Hepatocyte (in vitro differentiated cells): ENCODE data around the gene CDK19. TPM values are rescaled to one million over a fixed set of nuclear protein-coding genes. Genes with fewer than 3 reads are reported as not detected.

Experiments used
- DNase-seq: peaks from one replicate; pipeline ENCODE4 v3.0.0-alpha.2; 2016; ENCODE audit warnings: low spot score
- H2AFZ ChIP-seq: fragments of 200-600 bp; sonication (generic); 2 replicates; pipeline ENCODE4 v1.6.0; 2016; ENCODE audit warnings: antibody characterized with exemption, mild to moderate bottlenecking
- H3K27ac ChIP-seq: fragments of 200-600 bp; sonication (generic); 2 replicates; pipeline ENCODE4 v1.5.1; 2016; ENCODE audit warnings: mild to moderate bottlenecking
- H3K27me3 ChIP-seq: fragments of 200-600 bp; sonication (generic); 2 replicates; pipeline ENCODE4 v1.6.1; 2016
- H3K36me3 ChIP-seq: fragments of 200-600 bp; sonication (generic); replicated peaks from 2 replicates; pipeline ENCODE4 v1.5.1; 2016; ENCODE audit warnings: low read depth; ENCODE audit not compliant: insufficient read depth
- H3K4me1 ChIP-seq: fragments of 200-600 bp; sonication (generic); 2 replicates; pipeline ENCODE4 v1.5.1; 2016; ENCODE audit warnings: mild to moderate bottlenecking, moderate library complexity; ENCODE audit not compliant: insufficient read depth
- H3K4me2 ChIP-seq: fragments of 200-600 bp; sonication (generic); 2 replicates; pipeline ENCODE4 v1.6.0; 2016
- H3K4me3 ChIP-seq: fragments of 200-600 bp; sonication (generic); 2 replicates; pipeline ENCODE4 v1.5.1; 2016; ENCODE audit warnings: mild to moderate bottlenecking
- H3K79me2 ChIP-seq: fragments of 200-600 bp; sonication (generic); 2 replicates; pipeline ENCODE4 v1.6.0; 2017; ENCODE audit warnings: mild to moderate bottlenecking
- H3K9me2 ChIP-seq: fragments of 200-600 bp; sonication (generic); replicated peaks from 2 replicates; pipeline ENCODE4 v1.6.0; 2017; ENCODE audit warnings: mild to moderate bottlenecking; ENCODE audit not compliant: insufficient read depth
- H3K9me3 ChIP-seq: fragments of 200-600 bp; sonication (generic); 2 replicates; pipeline ENCODE4 v1.5.1; 2016; ENCODE audit warnings: low read depth, mild to moderate bottlenecking
- H4K20me1 ChIP-seq: fragments of 200-600 bp; sonication (generic); 2 replicates; pipeline ENCODE4 v1.6.0; 2016; ENCODE audit warnings: mild to moderate bottlenecking; ENCODE audit not compliant: insufficient read depth, poor library complexity, severe bottlenecking
- EZH2 ChIP-seq: fragments of 200-600 bp; sonication (generic); IDR thresholded peaks from 2 replicates; pipeline ENCODE4 v1.6.1; 2016; ENCODE audit warnings: antibody characterized with exemption, mild to moderate bottlenecking, borderline replicate concordance
- EZH2phosphoT487 ChIP-seq: fragments of 200-600 bp; sonication (generic); IDR thresholded peaks from one replicate; pipeline ENCODE4 v1.6.1; 2018; ENCODE audit warnings: antibody characterized with exemption, mild to moderate bottlenecking, low read depth, moderate library complexity; ENCODE audit not compliant: unreplicated experiment, severe bottlenecking
- WGBS: methylation state at CpG from one replicate; pipeline ENCODE4 v1.1.6; 2016; ENCODE audit warnings: low lambda C conversion rate; ENCODE audit errors: missing lambda C conversion rate; 5-methylcytosine and 5-hydroxymethylcytosine counted together
- polyA plus RNA-seq: library from polyadenylated mRNA; unstranded; fragments of >200 nt; fragmentation: Nextera tagmentation; extraction: Ambion mirVana; gene quantifications from 2 replicates; pipeline ENCODE4 v1.2.1, GENCODE V29; 2016
- total RNA-seq: library from RNA; depleted of rRNA; stranded (reverse); fragments of >200 nt; gene quantifications from 2 replicates; pipeline ENCODE4 v1.2.3, GENCODE V29; 2014
- TF ChIP-seq, protein P1 (sequence below): fragments of 200-600 bp; sonication (generic); IDR thresholded peaks from 2 replicates; pipeline ENCODE4 v1.5.1; 2016; ENCODE audit warnings: antibody characterized with exemption, mild to moderate bottlenecking; ENCODE audit not compliant: poor library complexity

Gene CDK19
- total and polyA plus RNA-seq, 2 experiments from 2014 or later: 7.3 to 18.6 TPM

DNA sequence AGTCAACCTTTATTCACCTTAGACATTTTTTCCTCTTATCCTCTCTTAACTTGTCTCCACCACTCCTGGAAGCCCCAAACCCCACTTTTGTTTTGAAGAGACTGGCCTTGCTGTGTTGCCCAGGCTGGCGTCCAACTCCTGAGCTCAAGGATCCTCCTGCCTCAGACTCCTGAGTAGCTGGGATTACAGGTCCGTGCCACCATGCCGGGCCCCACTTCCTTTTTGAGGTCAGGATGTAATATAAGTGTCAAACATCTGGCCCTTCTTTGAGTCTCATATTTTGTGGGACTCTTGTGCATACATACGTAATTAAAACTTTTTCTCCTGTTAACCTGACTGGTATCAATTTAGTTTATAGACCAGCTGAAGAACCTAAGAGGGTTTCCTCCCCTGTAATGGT, 1.4 kb upstream of the CDK19 start:
- H3K4me3 ChIP-seq: no peak overlapping the region
- H3K4me1 ChIP-seq: peaks cover 9% of the 10 kb centered on the region
- no peaks in the 10 kb centered on the region for H3K27me3 ChIP-seq
- DNase-seq: no peak
- H3K27ac ChIP-seq: no peak overlapping the region
- H2AFZ ChIP-seq: no peak overlapping the region
- TF ChIP-seq, protein P1, sequence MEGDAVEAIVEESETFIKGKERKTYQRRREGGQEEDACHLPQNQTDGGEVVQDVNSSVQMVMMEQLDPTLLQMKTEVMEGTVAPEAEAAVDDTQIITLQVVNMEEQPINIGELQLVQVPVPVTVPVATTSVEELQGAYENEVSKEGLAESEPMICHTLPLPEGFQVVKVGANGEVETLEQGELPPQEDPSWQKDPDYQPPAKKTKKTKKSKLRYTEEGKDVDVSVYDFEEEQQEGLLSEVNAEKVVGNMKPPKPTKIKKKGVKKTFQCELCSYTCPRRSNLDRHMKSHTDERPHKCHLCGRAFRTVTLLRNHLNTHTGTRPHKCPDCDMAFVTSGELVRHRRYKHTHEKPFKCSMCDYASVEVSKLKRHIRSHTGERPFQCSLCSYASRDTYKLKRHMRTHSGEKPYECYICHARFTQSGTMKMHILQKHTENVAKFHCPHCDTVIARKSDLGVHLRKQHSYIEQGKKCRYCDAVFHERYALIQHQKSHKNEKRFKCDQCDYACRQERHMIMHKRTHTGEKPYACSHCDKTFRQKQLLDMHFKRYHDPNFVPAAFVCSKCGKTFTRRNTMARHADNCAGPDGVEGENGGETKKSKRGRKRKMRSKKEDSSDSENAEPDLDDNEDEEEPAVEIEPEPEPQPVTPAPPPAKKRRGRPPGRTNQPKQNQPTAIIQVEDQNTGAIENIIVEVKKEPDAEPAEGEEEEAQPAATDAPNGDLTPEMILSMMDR: no peak
- TF ChIP-seq EZH2 (no peak), EZH2phosphoT487 (no peak)
- no peaks in the 10 kb centered on the region for H3K36me3 ChIP-seq
- 74% methylated on average over 4 of the region's 4 CpGs for WGBS
- H3K79me2 ChIP-seq: peaks cover 31% of the 10 kb centered on the region
- peaks cover 18% of the 10 kb centered on the region for H4K20me1 ChIP-seq
- H3K9me3 ChIP-seq: no peaks in the 10 kb centered on the region
- no peaks in the 10 kb centered on the region for H3K9me2 ChIP-seq
- no peak overlapping the region for H3K4me2 ChIP-seq

DNA sequence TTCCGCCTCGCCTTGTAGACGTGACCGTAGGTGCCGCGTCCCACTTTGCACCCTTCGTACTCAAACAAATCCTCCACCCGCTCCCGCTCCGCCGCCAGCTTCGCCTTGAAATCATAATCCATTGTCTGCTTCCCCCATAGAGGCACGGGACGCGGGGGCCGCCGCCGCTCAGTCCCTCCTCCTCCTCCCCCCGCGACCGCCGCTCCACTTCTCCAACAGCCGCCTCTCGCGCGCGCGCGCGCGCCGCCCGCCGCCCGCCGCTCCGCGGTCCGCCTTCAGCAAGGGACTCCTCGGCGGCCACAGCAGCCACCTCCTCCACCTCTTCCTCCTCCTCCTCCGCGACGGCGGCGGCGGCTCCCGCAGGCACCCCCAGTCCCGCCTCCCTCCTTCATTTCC, 256 bp downstream of the CDK19 start:
- no peak for DNase-seq
- Histone ChIP-seq H3K4me1 (peaks cover 9% of the 10 kb centered on the region), H3K9me3 (no peaks in the 10 kb centered on the region), H4K20me1 (peaks cover 18% of the 10 kb centered on the region), H3K27ac (peak overlapping the region; percentile 90), H3K79me2 (peaks cover 47% of the 10 kb centered on the region), H3K4me3 (peak overlapping the region; percentile 65), H3K9me2 (no peaks in the 10 kb centered on the region), H2AFZ (peak overlapping the region; percentile 92), H3K27me3 (no peaks in the 10 kb centered on the region), H3K36me3 (no peaks in the 10 kb centered on the region), H3K4me2 (peak overlapping the region; percentile 88)
- WGBS: under 1% methylated on average over 22 of the region's 49 CpGs
- TF ChIP-seq, protein P1: no peak
- no peak for TF ChIP-seq EZH2phosphoT487
- no peak for TF ChIP-seq EZH2

DNA sequence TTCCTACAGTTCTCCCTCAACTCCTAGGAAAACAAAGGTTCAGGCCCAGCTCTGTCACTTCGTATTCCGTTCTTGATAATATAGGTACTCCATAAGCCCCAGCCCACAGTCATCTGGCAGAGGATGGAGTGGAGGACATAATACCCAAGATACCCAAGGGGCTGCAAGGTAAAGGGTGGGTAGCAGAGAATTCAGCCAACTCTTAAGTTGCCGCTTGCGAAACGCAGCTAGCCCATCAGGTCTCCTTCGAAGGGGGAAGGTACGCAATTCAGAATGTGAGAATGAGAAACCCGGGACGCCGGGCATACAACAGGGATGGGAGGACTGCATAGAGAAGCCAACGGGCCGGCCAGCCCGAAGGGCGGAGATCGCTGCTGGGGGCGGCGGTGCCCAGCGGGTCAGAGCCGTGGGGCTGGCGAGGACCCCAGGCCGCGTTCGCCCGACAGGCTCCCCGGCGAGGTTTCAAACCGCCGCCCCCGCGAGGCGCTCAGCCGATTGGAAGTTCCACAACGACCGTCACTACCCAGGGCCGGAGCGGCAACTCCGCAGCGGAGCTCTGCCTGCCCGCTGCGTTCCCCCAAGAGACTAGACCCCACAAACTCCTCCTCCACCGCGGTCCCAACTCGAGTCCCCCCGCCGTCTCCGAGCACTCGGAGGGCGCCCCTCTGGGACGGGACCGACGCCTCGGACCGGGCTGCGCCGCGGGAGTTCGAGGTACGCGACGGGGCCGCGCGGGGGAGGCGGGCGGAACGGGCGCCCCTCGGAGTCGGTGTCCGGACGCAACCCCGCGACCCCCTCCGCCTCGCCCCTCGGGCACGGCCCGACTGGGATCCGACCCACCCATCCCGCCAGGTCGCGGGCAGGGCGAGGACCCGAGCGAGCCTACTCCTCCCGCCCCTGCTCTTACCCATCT, 911 bp downstream of the CDK19 start:
- no peaks in the 10 kb centered on the region for H3K27me3 ChIP-seq
- peak overlapping the region; percentile 88 for H3K4me2 ChIP-seq
- peak overlapping the region; percentile 92 for H2AFZ ChIP-seq
- H3K9me3 ChIP-seq: no peaks in the 10 kb centered on the region
- peak; percentile 78 for DNase-seq
- 2% methylated on average over 40 of the region's 86 CpGs for WGBS
- no peaks in the 10 kb centered on the region for H3K9me2 ChIP-seq
- peak overlapping the region; percentile 90 for H3K27ac ChIP-seq
- H3K4me3 ChIP-seq: peak overlapping the region; percentile 65
- H3K79me2 ChIP-seq: peaks cover 54% of the 10 kb centered on the region
- TF ChIP-seq, protein P1: no peak
- no peak for TF ChIP-seq EZH2
- no peak for TF ChIP-seq EZH2phosphoT487
- H4K20me1 ChIP-seq: peaks cover 18% of the 10 kb centered on the region
- peaks cover 9% of the 10 kb centered on the region for H3K4me1 ChIP-seq
- H3K36me3 ChIP-seq: no peaks in the 10 kb centered on the region
